Hippocampal formation (tissue), 2 donors: Measurements from ENCODE around the gene PTH2.
A peak's percentile ranks its signal among the peaks of the same experiment; 100 is the strongest.
"Not testable (repeated sequence)": the region's sequence is repeated elsewhere in the genome, so short reads cannot be mapped to it uniquely, and the experiment has no call there.

Source experiments
- DNase-seq, 2 donors: peaks; one replicate each; lab custom pipeline; 2025; lab: John Stamatoyannopoulos, UW

PTH2 gene, protein sequence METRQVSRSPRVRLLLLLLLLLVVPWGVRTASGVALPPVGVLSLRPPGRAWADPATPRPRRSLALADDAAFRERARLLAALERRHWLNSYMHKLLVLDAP

DNA sequence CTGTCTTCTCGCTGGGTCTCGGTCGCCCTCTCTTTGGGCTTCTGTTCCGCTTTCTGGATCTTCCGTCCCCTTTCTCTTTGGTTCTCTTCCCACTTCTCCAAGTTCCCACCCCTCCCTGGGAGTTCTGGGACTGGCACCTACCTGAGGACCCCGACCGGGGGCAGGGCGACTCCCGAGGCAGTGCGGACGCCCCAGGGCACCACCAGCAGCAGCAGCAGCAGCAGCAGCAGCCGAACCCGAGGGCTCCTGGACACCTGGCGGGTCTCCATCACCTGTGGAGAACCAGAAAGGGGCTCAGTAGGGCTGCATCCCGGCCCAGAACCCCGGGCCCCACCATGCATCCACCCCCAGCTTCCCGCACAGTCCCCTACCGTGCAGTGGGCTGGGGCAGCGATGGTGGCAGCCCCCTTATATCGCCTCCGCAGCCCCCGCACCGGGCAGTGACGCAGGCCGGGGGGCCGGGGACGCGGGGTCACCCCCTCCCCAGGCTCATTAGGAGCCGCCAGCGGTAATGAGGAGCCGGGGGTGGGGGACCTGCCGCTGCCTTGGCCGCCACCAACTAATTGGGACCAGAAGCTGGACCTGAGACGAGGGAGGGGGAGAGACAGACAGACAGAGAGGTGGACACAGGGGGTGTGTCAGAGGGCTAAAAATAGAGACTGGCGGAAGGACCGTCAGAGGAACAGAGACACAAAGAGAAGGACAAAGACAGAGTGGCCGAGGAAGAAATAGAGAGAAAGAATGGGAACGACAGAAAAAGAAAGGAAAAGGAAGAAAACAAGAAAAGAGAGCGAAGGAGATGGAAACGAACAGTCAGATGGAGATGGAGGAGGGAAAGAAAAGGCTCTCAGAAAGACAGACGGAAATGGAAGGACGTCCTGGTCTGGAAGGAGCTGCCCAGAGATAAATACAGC is at the start of gene PTH2:
TSS of gene PTH2 (minus strand) at position 371 of the 914 bp plus-strand sequence. CDS start at position 269, 102 bp downstream.
- DNase-seq: no peak

- DNase-seq: no peak
Measured at GRCh38 chr19:49472936-49473335, 49.7 kb upstream of the PTH2 start.

DNA sequence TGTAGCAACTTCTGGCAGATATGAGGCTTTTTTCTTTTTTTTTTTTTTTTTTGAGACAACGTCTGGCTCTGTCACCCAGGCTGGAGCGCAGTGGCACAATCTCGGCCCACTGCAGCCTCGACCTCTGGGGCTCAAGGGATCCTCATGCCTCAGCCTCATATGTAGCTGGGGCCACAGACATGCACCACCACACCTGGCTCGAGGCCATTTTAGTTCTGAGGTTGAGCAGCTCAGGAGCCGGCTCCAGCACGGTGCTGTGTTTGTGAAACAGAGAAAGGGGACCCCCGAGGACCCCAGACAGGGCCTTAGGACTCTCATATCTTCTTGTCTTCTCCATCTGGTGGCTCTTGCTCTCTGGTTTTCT is 47.4 kb upstream of the PTH2 start:
- DNase-seq: no peak

- DNase-seq: no peak
Measured at GRCh38 chr19:49469828-49470614, 46.8 kb upstream of the PTH2 start.

- no peak for DNase-seq
Measured at GRCh38 chr19:49468746-49469447, 45.7 kb upstream of the PTH2 start.

- no peak for DNase-seq
Measured at GRCh38 chr19:49468199-49468598, 45.0 kb upstream of the PTH2 start.

DNA sequence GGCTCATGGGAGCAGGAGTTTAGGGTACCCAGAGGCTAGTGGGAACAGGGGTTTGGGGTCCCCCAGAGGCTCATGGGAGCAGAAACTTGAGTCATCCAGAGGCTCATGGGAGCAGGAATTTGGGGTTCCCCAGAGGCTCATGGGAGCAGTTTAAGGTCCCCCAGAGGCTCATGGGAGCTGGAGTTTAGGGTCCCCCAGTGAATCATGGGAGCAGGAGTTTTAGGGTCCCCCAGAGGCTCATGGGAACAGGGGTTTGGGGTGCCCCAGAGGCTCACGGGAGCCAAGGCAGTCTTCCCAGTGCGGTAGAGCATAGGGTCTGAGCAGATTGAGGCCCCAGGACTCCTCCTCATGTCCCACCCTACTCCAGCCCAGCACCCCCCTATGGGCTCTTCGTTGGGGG is 42.1 kb upstream of the PTH2 start:
- DNase-seq: no peak

- DNase-seq: no peak
Measured at GRCh38 chr19:49463960-49464740, 40.9 kb upstream of the PTH2 start.

- no peak for DNase-seq
Measured at GRCh38 chr19:49462492-49462891, 39.3 kb upstream of the PTH2 start.

- DNase-seq: no peak
Measured at GRCh38 chr19:49461656-49462055, 38.4 kb upstream of the PTH2 start.

- DNase-seq: not testable (repeated sequence)
Measured at GRCh38 chr19:49461130-49461529, 37.9 kb upstream of the PTH2 start.

GRCh38 chr19:49459388-49459787 is 36.1 kb upstream of the PTH2 start:
- no peak for DNase-seq

- no peak for DNase-seq
Measured at GRCh38 chr19:49458567-49458903, 35.3 kb upstream of the PTH2 start.

- no peak for DNase-seq
Measured at GRCh38 chr19:49456326-49456725, 33.1 kb upstream of the PTH2 start.

GRCh38 chr19:49455773-49456172 is 32.5 kb upstream of the PTH2 start:
- no peak for DNase-seq

- no peak for DNase-seq
Measured at GRCh38 chr19:49453757-49454240, 30.6 kb upstream of the PTH2 start.

DNA sequence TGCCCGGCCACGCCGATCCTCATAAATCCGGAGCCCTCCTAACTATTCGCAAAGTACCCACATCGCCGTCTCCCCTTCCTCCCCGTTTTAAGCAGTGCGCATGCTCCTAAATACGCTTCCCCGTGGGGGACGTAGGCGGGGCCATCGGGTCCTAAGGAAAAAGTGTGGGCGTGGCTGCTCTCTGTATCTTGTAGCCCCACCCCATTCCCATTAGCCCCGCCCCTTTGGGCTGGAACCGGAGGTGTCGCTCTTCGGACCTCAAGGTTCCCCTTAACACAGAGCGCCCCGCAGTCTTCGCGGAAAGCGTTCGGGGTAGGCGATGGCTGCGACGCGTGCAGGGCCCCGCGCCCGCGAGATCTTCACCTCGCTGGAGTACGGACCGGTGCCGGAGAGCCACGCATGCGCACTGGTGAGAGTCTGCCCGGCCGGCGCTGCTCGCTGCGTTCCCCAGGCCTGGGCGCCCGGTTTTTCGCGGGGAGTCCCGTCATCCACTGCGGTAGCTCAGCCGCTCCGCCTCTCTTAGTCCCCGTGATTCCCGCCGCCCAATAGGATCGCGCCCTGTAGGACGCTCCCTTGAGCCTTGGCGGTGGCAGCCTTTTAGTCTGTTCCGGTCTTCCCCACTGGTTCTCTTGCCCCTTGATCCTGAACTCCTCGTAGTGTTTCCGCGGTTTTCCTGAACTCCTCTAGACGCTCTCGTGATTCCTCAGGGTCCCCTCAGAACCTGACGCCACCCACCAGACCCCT is 29.9 kb upstream of the PTH2 start, which contains the start of gene ALDH16A1:
TSS of gene ALDH16A1 (plus strand) at position 213 of the 744 bp plus-strand sequence. CDS start at position 320, 107 bp downstream.
- DNase-seq: peak; percentile 95 to 96

DNA sequence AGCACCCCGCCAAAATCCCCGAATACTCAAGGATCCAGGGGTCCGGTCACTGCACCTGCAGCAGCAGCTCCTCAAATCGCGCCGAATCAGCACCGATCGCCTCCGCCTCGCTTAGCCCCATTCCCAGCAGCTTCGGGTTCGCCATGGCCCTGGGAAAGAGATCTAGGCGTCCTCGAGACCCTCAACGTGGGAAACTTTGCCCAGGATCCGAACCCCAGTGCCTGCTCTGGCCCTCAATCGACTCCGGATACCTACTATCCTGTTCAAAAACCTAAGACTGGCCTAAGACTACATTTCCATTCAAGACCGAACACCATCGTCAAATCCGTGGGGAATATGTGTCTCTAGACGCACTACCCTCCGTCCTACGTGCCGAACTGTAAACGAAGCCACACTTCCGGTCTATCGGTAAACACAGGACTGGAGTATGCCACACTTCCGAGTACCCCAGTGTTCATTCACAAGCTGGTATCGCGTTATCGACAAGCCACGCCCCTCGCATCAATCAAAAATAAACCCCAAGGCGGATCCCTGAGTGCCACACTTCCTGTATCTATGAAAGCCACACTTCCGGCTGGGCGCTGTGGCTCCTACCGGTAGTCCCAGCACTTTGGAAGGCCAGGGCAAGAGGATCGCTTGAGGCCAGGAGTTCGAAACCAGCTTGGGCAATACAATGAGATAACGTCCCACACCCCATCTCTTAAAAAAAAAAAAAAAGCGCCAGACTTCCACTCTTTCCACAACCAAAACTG is 28.4 kb upstream of the PTH2 start, which contains the start of gene PIH1D1:
TSS of gene PIH1D1 (minus strand) at position 385 of the 752 bp plus-strand sequence. CDS start at position 145, 240 bp downstream.
- peak; percentile 90 to 99 for DNase-seq

DNA sequence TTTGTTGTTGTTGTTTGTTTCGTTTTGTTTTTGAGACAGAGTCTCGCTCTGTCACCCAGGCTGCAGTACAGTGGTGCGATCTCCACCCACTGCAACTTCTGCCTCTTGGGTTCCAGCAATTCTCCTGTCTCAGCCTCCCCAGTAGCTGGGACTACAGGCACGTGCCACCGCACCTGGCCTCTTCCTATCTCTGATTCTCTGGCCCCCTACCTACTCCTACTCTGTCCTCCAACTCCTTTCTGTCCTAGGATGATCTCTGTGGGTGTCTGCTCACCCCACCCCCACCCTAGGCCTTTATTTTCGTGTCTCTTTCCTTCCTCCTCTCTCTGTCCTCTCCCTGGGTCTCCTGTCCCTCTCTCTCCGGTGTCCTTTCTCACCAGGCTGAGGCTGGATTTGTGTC is 27.2 kb upstream of the PTH2 start:
- DNase-seq: no peak

DNA sequence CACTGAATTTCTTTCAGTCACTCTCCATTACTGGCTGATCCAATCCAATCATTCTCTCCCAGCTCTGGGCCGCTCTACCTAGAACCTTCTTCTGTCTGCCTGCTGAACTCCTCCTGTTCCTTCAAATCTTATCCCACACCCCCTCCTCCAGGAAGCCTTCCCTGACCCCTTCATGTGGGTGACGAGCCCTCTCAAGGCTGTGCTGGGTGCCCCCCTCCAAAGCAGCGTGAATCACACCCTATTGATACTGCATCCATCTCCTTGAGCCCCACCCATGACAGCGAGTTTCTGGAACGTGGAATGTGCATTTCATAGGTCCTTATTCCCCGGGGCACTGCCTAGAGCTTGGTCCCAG is 25.2 kb upstream of the PTH2 start:
- DNase-seq: no peak
